ENCODE measurements around the gene DLGAP3. TPM values are rescaled to one million over a fixed set of nuclear protein-coding genes. Genes with fewer than 3 reads are reported as not detected.
"Not testable (repeated sequence)": the region's sequence is repeated elsewhere in the genome, so short reads cannot be mapped to it uniquely, and the experiment has no call there.

DLGAP3 gene
- total RNA-seq, 2 experiments from 2014 or later = 0.38 to 0.83 TPM

- Mint-ChIP-seq H3K27me3 (peaks cover 13% of the 10 kb centered on the region), H3K4me1 (ENCODE audit: low read depth) (no peaks in the 10 kb centered on the region), H3K27ac (no peak overlapping the region), H3K36me3 (ENCODE audit: low read depth) (no peaks in the 10 kb centered on the region), H3K4me3 (no peak overlapping the region), H3K9me3 (peaks cover 3% of the 10 kb centered on the region)
- CTCF ChIA-PET = no interaction called here
- DNase-seq = no peak
- POLR2A ChIA-PET = no interaction called here
- no peak for ATAC-seq
- TF ChIP-seq CTCF (IDR thresholded peaks at IDR 0.05) = no peak
- intact Hi-C loops (cut with micrococcal nuclease) = no loop called here
Measured at GRCh38 chr1:34946211-34946610, 16.8 kb upstream of the DLGAP3 start.

- ATAC-seq; H3K4me1 Mint-ChIP-seq (ENCODE audit: low read depth); H3K36me3 Mint-ChIP-seq (ENCODE audit: low read depth); intact Hi-C loops (cut with micrococcal nuclease); H3K4me3 Mint-ChIP-seq; DNase-seq; H3K27ac Mint-ChIP-seq; H3K9me3 Mint-ChIP-seq; POLR2A ChIA-PET: not testable (repeated sequence)
- CTCF ChIA-PET = interaction anchor here (0.6 to 1.2 kb wide), 2 partner anchors 11 to 1524 kb away, joined by 3 to 4 read pairs; no protein-coding TSS in a partner anchor
- H3K27me3 Mint-ChIP-seq = peaks cover 28% of the 10 kb centered on the region
Measured at GRCh38 chr1:34941798-34942197, 12.3 kb upstream of the DLGAP3 start.

- intact Hi-C loops (cut with micrococcal nuclease) = no loop called here
- DNase-seq (no peak), ATAC-seq (no peak)
- Mint-ChIP-seq H3K27me3 (peaks cover 36% of the 10 kb centered on the region), H3K36me3 (ENCODE audit: low read depth) (no peaks in the 10 kb centered on the region), H3K27ac (no peak overlapping the region), H3K9me3 (no peaks in the 10 kb centered on the region), H3K4me3 (no peak overlapping the region), H3K4me1 (ENCODE audit: low read depth) (peaks cover 7% of the 10 kb centered on the region)
- TF ChIP-seq CTCF (IDR thresholded peaks at IDR 0.05) = no peak
- CTCF ChIA-PET = no interaction called here
- POLR2A ChIA-PET = no interaction called here
Measured at GRCh38 chr1:34930702-34931071, 1.2 kb upstream of the DLGAP3 start.

- CTCF ChIA-PET = no interaction called here
- Mint-ChIP-seq H3K36me3 (ENCODE audit: low read depth) (no peaks in the 10 kb centered on the region), H3K27ac (no peak overlapping the region), H3K9me3 (no peaks in the 10 kb centered on the region), H3K4me1 (ENCODE audit: low read depth) (peaks cover 7% of the 10 kb centered on the region), H3K27me3 (peaks cover 40% of the 10 kb centered on the region), H3K4me3 (no peak overlapping the region)
- no peak for ATAC-seq
- TF ChIP-seq CTCF (IDR thresholded peaks at IDR 0.05) = no peak
- POLR2A ChIA-PET = no interaction called here
- no peak for DNase-seq
- intact Hi-C loops (cut with micrococcal nuclease) = no loop called here
Measured at GRCh38 chr1:34929853-34930701, 627 bp upstream of the DLGAP3 start.

- Mint-ChIP-seq H3K9me3 (no peaks in the 10 kb centered on the region), H3K36me3 (ENCODE audit: low read depth) (no peaks in the 10 kb centered on the region), H3K4me1 (ENCODE audit: low read depth) (peaks cover 7% of the 10 kb centered on the region), H3K4me3 (peak overlapping the region; percentile 62), H3K27ac (no peak overlapping the region), H3K27me3 (peaks cover 51% of the 10 kb centered on the region)
- CTCF ChIA-PET = interaction anchor here (1.1 kb wide), 1 partner anchor 14 kb away, joined by 3 read pairs; no protein-coding TSS in a partner anchor
- peak; percentile 34 for ATAC-seq
- TF ChIP-seq CTCF (IDR thresholded peaks at IDR 0.05) = no peak
- POLR2A ChIA-PET = no interaction called here
- DNase-seq = peak; percentile 13
- intact Hi-C loops (cut with micrococcal nuclease) = no loop called here
Measured at GRCh38 chr1:34928699-34929496, 552 bp downstream of the DLGAP3 start.
